Endothelial cell of umbilical vein (primary cell): ENCODE measurements around the gene BCAS3. TPM values are rescaled to one million over a fixed set of nuclear protein-coding genes. Genes with fewer than 3 reads are reported as not detected.

Experiments
- BruUV-seq: library from RNA; stranded (reverse); fragments of 400-500 nt; replicated peaks from 2 replicates; lab custom pipeline; 2021; lab: Mats Ljungman, UMichigan
- CTCF ChIA-PET: fragments of 300-600, 350-600 bp; sonication (Branson Sonifier 250); formaldehyde crosslinking; loops from one replicate; lab custom pipeline; 2021; ENCODE audit warnings: antibody characterized with exemption, inconsistent platforms; lab: Charles Lee
- POLR2A ChIA-PET: fragments of 300-600, 350-600 bp; sonication (Branson Sonifier 250); formaldehyde crosslinking; loops from one replicate; lab custom pipeline; 2021; ENCODE audit warnings: antibody characterized with exemption, inconsistent platforms; lab: Charles Lee
- DNase-seq: peaks from one replicate; pipeline ENCODE4 v3.0.0-alpha.2; 2011; ENCODE audit warnings: low read depth, low spot score
- FAIRE-seq: peaks from 2 replicates; lab custom pipeline; 2011; peaks lifted over from hg19 to GRCh38; lab: Jason Lieb, UNC
- H2AFZ ChIP-seq: 2 replicates; pipeline ENCODE4 v1.6.0; 2012; ENCODE audit warnings: low read depth, low read length, control low read depth, inconsistent platforms
- H3K27ac ChIP-seq: 2 replicates; pipeline ENCODE4 v1.5.1; 2011; ENCODE audit warnings: low read depth, mild to moderate bottlenecking, control low read depth, low read length, moderate library complexity; ENCODE audit not compliant: insufficient read depth
- H3K27me3 ChIP-seq, 2 experiments: 2 replicates each; pipeline versions ENCODE4 v1.6.0 to v1.6.1; 2011; ENCODE audit warnings: low read length in 2 of 2, mixed read lengths in 1 of 2; ENCODE audit not compliant: control insufficient read depth in 2 of 2, insufficient read depth in 2 of 2
- H3K36me3 ChIP-seq, 2 experiments: 2 replicates in 1 of 2; 3 replicates in 1 of 2; pipeline ENCODE4 v1.5.1; 2011; ENCODE audit warnings: low read length in 2 of 2, mild to moderate bottlenecking in 1 of 2, moderate library complexity in 1 of 2; ENCODE audit not compliant: control insufficient read depth in 2 of 2, insufficient read depth in 2 of 2; ENCODE audit errors: extremely low read depth in 1 of 2
- H3K4me1 ChIP-seq: 3 replicates; pipeline ENCODE4 v1.5.1; 2011; ENCODE audit warnings: mild to moderate bottlenecking, low read length; ENCODE audit not compliant: control insufficient read depth, insufficient read depth; ENCODE audit errors: extremely low read depth
- H3K4me2 ChIP-seq: 2 replicates; pipeline ENCODE4 v1.6.1; 2011; ENCODE audit warnings: low read length, control low read depth, mixed read lengths; ENCODE audit not compliant: insufficient read depth
- H3K4me3 ChIP-seq, 3 experiments: fragments of 200-600 bp in 1 of 3; sonication (generic), shearing (Covaris generic) in 1 of 3; replicated peaks in 1 of 3; 2 replicates each; pipeline ENCODE4 v1.5.1; 2011 to 2016; ENCODE audit warnings: control low read depth in 3 of 3, low read length in 3 of 3, mild to moderate bottlenecking in 2 of 3, inconsistent platforms in 1 of 3, low read depth in 1 of 3, moderate library complexity in 1 of 3; ENCODE audit not compliant: insufficient read depth in 1 of 3
- H3K79me2 ChIP-seq: 2 replicates; pipeline ENCODE4 v1.6.0; 2012; ENCODE audit warnings: low read length, inconsistent platforms; ENCODE audit not compliant: control insufficient read depth, insufficient read depth
- H3K9ac ChIP-seq: replicated peaks from 2 replicates; pipeline ENCODE3; 2011; ENCODE audit warnings: low read length, control low read depth; ENCODE audit not compliant: insufficient read depth; ENCODE audit errors: extremely low read depth
- H3K9me1 ChIP-seq: replicated peaks from 3 replicates; pipeline ENCODE4 v1.6.0; 2011; ENCODE audit warnings: mild to moderate bottlenecking, low read length; ENCODE audit not compliant: control insufficient read depth, insufficient read depth; ENCODE audit errors: extremely low read depth
- H3K9me3 ChIP-seq: replicated peaks from 2 replicates; pipeline ENCODE4 v1.5.1; 2012; ENCODE audit warnings: low read length, inconsistent platforms; ENCODE audit not compliant: control insufficient read depth, insufficient read depth
- H4K20me1 ChIP-seq: replicated peaks from 2 replicates; pipeline ENCODE3; 2011; ENCODE audit warnings: mild to moderate bottlenecking, low read length; ENCODE audit not compliant: control insufficient read depth, insufficient read depth; ENCODE audit errors: extremely low read depth
- CTCF ChIP-seq, 2 donors: IDR thresholded peaks; 1 replicate in 1 of 2; 2 replicates in 1 of 2; pipeline ENCODE4 v1.5.1; 2011; ENCODE audit warnings: low read length in 2 of 2, mild to moderate bottlenecking in 2 of 2, moderate library complexity in 2 of 2, control low read depth in 1 of 2, inconsistent platforms in 1 of 2, low read depth in 1 of 2; ENCODE audit not compliant: insufficient read depth in 1 of 2; ENCODE audit errors: extremely low read depth in 1 of 2
- EZH2 ChIP-seq: IDR thresholded peaks from 2 replicates; pipeline ENCODE4 v1.6.1; 2012; ENCODE audit warnings: borderline replicate concordance, low read depth, mild to moderate bottlenecking, moderate library complexity, low read length, inconsistent platforms; ENCODE audit not compliant: severe bottlenecking
- FOS ChIP-seq: IDR thresholded peaks from 2 replicates; pipeline ENCODE4 v1.6.1; 2011; ENCODE audit warnings: mild to moderate bottlenecking, low read length, moderate library complexity, borderline replicate concordance; ENCODE audit not compliant: insufficient read depth
- GATA2 ChIP-seq: IDR thresholded peaks from 2 replicates; pipeline ENCODE4 v1.7.0; 2011; ENCODE audit warnings: low read depth, mild to moderate bottlenecking, moderate library complexity, mixed read lengths, low read length; ENCODE audit not compliant: insufficient read length, insufficient read depth
- JUN ChIP-seq: IDR thresholded peaks from 2 replicates; pipeline ENCODE4 v1.6.1; 2011; ENCODE audit warnings: borderline replicate concordance, low read depth; ENCODE audit not compliant: insufficient read length, insufficient read depth
- MAX ChIP-seq: IDR thresholded peaks from 2 replicates; pipeline ENCODE4 v1.6.1; 2011; ENCODE audit not compliant: insufficient read depth, insufficient read length
- MYC ChIP-seq: IDR thresholded peaks from one replicate; pipeline ENCODE4 v1.6.1; 2011; ENCODE audit warnings: mild to moderate bottlenecking, low read depth, low read length
- POLR2A ChIP-seq: IDR thresholded peaks from 2 replicates; pipeline ENCODE4 v1.6.1; 2012; ENCODE audit warnings: low read depth, mild to moderate bottlenecking, control low read depth, low read length
- POLR2AphosphoS5 ChIP-seq: IDR thresholded peaks from 2 replicates; pipeline ENCODE4 v1.6.1; 2012; ENCODE audit warnings: low read depth, mild to moderate bottlenecking, control low read depth, low read length, moderate library complexity; ENCODE audit not compliant: insufficient read depth
- dilution Hi-C: fragments of 300-500 bp; cut with MboI; formaldehyde crosslinking; loops from one replicate; pipeline ENCODE4 v1.15.0; 2019; ENCODE audit warnings: low sequenced_read_pairs; ENCODE audit not compliant: extremely low pct_ligation_motif_present
- intact Hi-C: fragments of 100-400 bp; cut with micrococcal nuclease; formaldehyde crosslinking; loops from one replicate; pipeline ENCODE4 v1.10.0; 2022
- polyA plus RNA-seq, 4 experiments: library from polyadenylated mRNA; depleted of rRNA in 3 of 4; stranded (reverse) in 3 of 4; unstranded in 1 of 4; fragments of >200 nt; gene quantifications; 2 replicates each; pipeline versions ENCODE4 v1.2.1 to v1.2.3, GENCODE V29; 2011 to 2012; ENCODE audit warnings: missing spikeins in 1 of 4
- total RNA-seq: library from RNA; stranded (reverse); gene quantifications from 2 replicates; pipeline ENCODE4 v1.2.3, GENCODE V29; 2021

Gene BCAS3
- total and polyA plus RNA-seq, 2 donors (not counting 3 experiments of a cell fraction or from before 2014, with no cell fraction given) = 8.2 to 16.0 TPM

- ChIA-PET CTCF (no interaction called here), POLR2A (no interaction called here)
- dilution Hi-C loops = no loop called here
Observed at GRCh38 chr17:61275395-61275794, 597.7 kb downstream of the BCAS3 start.

More at GRCh38 chr17:61275395-61275794, 597.7 kb downstream of the BCAS3 start:
- no peak overlapping the region for H3K4me2 ChIP-seq
- no peak for FAIRE-seq
- H3K79me2 ChIP-seq = no peaks in the 10 kb centered on the region
- H3K9me3 ChIP-seq = no peaks in the 10 kb centered on the region
- no peak overlapping the region for H3K4me3 ChIP-seq
- H3K9ac ChIP-seq = no peak overlapping the region
- no peak overlapping the region for H3K27ac ChIP-seq
- H3K27me3 ChIP-seq = no peaks in the 10 kb centered on the region
- H3K9me1 ChIP-seq = peaks cover 2% of the 10 kb centered on the region
- H3K4me1 ChIP-seq = no peaks in the 10 kb centered on the region
- no peak overlapping the region for H2AFZ ChIP-seq
- no peaks in the 10 kb centered on the region for H3K36me3 ChIP-seq
- TF ChIP-seq MYC (no peak), FOS (no peak), POLR2AphosphoS5 (no peak), JUN (no peak), CTCF (IDR thresholded peaks at IDR 0.05; ENCODE audit: extremely low read depth in 1 of 2, insufficient read depth in 1 of 2, low read depth in 1 of 2, low read length in 2 of 2) (no peak), EZH2 (no peak), GATA2 (no peak), MAX (no peak), POLR2A (no peak)
- DNase-seq = no peak
- H4K20me1 ChIP-seq = no peaks in the 10 kb centered on the region
- BruUV-seq = no TSS peak
- intact Hi-C loops = no loop called here
